ENCODE data around the gene VPS13D. TPM values are rescaled to one million over a fixed set of nuclear protein-coding genes. Genes with fewer than 3 reads are reported as not detected.

VPS13D gene
- total RNA-seq, 1 experiment from 2014 or later = 20.2 TPM

DNA sequence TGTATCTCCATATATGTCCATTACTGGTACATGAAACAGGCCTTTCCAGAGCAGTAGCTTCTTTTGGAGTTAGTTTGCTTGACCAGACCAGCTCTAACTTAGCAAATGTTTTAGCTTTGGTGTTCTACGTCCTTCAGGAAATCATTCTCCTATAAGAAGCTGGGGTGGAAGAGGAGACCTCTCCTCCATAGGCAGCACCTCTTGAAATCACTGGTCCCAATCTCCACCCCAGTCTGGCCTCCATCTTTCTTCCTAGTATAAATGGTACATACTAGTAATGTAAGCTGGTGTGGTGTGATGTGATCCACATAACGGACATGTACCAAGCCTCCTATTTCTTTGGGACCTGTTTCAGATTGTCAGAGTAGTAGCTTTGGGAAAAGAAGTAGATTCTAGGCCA lies 216.8 kb downstream of the VPS13D start:
- Histone ChIP-seq H3K4me2 (ENCODE audit: insufficient read depth, insufficient read length, low read length) (no peak overlapping the region), H3K79me1 (ENCODE audit: insufficient read depth, low read depth, low read length, poor library complexity, severe bottlenecking) (no peaks in the 10 kb centered on the region), H4K5ac (ENCODE audit: insufficient read length, low read depth, low read length) (no peak overlapping the region), H2BK20ac (ENCODE audit: low read depth, low read length, poor library complexity, severe bottlenecking) (no peak overlapping the region), H4K20me1 (ENCODE audit: control insufficient read depth, insufficient read depth, insufficient read length) (no peaks in the 10 kb centered on the region), H2AK5ac (ENCODE audit: insufficient read length, low read length) (no peak overlapping the region), H2AFZ (ENCODE audit: low read length) (no peak overlapping the region), H3K27ac (ENCODE audit: insufficient read length, low read depth, low read length) (no peak overlapping the region), H2BK15ac (ENCODE audit: low read depth, low read length) (no peak overlapping the region), H2BK12ac (ENCODE audit: insufficient read length, low read depth, low read length) (no peak overlapping the region), H3K23ac (ENCODE audit: insufficient read length, low read depth, low read length) (no peak overlapping the region), H3K4ac (ENCODE audit: low read depth, low read length) (no peak overlapping the region), H3K27me3 (ENCODE audit: insufficient read depth, low read length) (no peaks in the 10 kb centered on the region), H3K9me3 (ENCODE audit: control insufficient read depth, low read depth, low read length) (no peaks in the 10 kb centered on the region), H3T11ph (ENCODE audit: low read length) (no peak overlapping the region), H3K18ac (ENCODE audit: insufficient read length, low read depth, low read length) (no peak overlapping the region), H3K9ac (ENCODE audit: extremely low read depth, insufficient read length, low read length) (no peak overlapping the region), H2BK5ac (ENCODE audit: insufficient read length, low read length) (no peak overlapping the region), H4K91ac (ENCODE audit: insufficient read length, low read depth, low read length) (no peak overlapping the region), H3K4me1 (ENCODE audit: insufficient read depth, low read length) (no peaks in the 10 kb centered on the region; the same call in 1 of the 2 replicates), H4K8ac (replicated peaks; ENCODE audit: insufficient read length, low read depth, low read length) (no peak overlapping the region), H3K23me2 (ENCODE audit: insufficient read length, low read depth, low read length, poor library complexity, severe bottlenecking) (no peaks in the 10 kb centered on the region), H2BK120ac (ENCODE audit: low read depth, low read length, poor library complexity, severe bottlenecking) (no peak overlapping the region), H3K14ac (ENCODE audit: insufficient read depth, low read length) (no peak overlapping the region), H3K79me2 (ENCODE audit: insufficient read depth, low read length) (no peaks in the 10 kb centered on the region), H3K56ac (ENCODE audit: insufficient read length, low read depth, low read length) (no peak overlapping the region)
- no peak for DNase-seq
- no peak overlapping the region for H3K27ac Mint-ChIP-seq
- no peaks in the 10 kb centered on the region; a peak in 1 of 7 replicates for H3K36me3 Mint-ChIP-seq (ENCODE audit: insufficient read depth in 1 of 3, low read depth in 3 of 3)
- no peak overlapping the region for H3K4me3 Mint-ChIP-seq
- H3K27me3 Mint-ChIP-seq (ENCODE audit: low read depth) = no peaks in the 10 kb centered on the region
- TF ChIP-seq, protein P1, sequence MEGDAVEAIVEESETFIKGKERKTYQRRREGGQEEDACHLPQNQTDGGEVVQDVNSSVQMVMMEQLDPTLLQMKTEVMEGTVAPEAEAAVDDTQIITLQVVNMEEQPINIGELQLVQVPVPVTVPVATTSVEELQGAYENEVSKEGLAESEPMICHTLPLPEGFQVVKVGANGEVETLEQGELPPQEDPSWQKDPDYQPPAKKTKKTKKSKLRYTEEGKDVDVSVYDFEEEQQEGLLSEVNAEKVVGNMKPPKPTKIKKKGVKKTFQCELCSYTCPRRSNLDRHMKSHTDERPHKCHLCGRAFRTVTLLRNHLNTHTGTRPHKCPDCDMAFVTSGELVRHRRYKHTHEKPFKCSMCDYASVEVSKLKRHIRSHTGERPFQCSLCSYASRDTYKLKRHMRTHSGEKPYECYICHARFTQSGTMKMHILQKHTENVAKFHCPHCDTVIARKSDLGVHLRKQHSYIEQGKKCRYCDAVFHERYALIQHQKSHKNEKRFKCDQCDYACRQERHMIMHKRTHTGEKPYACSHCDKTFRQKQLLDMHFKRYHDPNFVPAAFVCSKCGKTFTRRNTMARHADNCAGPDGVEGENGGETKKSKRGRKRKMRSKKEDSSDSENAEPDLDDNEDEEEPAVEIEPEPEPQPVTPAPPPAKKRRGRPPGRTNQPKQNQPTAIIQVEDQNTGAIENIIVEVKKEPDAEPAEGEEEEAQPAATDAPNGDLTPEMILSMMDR (conservative IDR thresholded peaks at IDR 0.05) = no peak
- no peaks in the 10 kb centered on the region for H3K9me3 Mint-ChIP-seq
- H3K4me1 Mint-ChIP-seq = peaks cover 8% of the 10 kb centered on the region in 2 experiments
- no CpG with 5 or more reads among the region's 2 CpGs for WGBS (ENCODE audit: extremely low coverage, insufficient read length, low lambda C conversion rate)

Measured in H9 (cell line).